ENCODE data around the gene PPARA.
"Not testable (repeated sequence)": the region's sequence is repeated elsewhere in the genome, so short reads cannot be mapped to it uniquely, and the experiment has no call there.

PPARA gene

DNA sequence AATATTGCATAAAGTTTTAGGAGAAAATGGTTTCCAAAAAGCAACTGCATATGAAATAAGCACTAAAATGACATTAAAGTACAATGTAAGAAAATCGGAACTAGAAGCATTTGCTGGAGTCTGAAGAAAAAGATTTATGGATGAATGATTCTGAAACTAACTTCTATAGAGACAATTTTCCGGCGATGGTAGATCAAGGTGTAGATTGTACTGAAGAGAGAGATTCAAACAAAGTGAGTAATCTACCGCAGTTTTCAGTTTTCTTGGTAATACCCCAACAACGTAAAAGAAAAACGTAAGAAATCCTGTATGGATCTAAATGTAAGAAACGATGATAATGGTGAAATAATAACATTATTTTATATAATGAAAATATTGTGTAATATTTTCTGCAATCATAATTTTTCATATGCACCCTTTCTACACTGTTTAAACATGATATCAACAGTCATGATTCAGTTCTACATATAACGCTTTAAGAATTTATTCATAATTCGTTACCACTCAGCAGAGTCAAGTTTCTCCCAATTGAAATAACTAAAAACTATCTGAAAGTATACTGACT is 101.6 kb downstream of the PPARA start:
- no peak for DNase-seq
- Histone ChIP-seq H3K4me1 (ENCODE audit: control insufficient read depth, insufficient read depth, low read length, poor library complexity, severe bottlenecking) (peaks cover 10% of the 10 kb centered on the region), H3K9me3 (ENCODE audit: control insufficient read depth, low read length) (no peaks in the 10 kb centered on the region), H3K36me3 (ENCODE audit: control insufficient read depth, insufficient read depth, low read length) (no peaks in the 10 kb centered on the region), H3K27ac (ENCODE audit: insufficient read depth, low read length, poor library complexity, severe bottlenecking) (no peak overlapping the region), H3K4me3 (ENCODE audit: insufficient read depth, low read depth, low read length, poor library complexity, severe bottlenecking) (no peak overlapping the region), H3K27me3 (replicated peaks; ENCODE audit: control insufficient read depth, insufficient read depth, low read length, poor library complexity, severe bottlenecking) (no peaks in the 10 kb centered on the region)

DNA sequence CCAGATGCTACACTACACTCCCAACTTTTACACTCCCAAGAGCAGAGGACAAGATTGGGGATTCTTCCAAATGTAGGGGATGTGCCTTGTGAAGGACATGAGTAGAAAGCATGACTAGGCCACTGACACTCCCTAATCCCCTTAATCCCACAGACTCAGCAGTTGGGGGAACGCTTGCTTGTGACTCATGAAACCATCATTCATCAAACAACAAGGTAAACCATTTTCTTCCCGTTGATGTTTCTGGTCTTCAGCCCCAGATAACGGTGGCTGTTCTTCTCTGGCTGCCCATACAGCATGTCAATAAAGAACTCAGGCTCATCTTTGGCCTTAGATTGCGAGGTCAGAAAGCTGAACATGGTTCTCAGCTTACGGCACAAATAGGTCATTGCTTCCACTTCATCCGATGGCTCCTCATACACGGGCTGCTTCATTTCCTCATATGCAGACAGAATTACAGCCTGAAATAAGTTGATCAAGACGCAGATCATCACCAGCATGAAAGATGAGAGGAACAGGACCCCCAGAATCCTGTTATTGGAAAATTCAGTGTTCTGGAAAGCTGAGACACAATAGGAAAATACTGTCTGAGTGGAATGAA is 106.1 kb downstream of the PPARA start:
- H3K9me3 ChIP-seq (ENCODE audit: control insufficient read depth, low read length) = no peaks in the 10 kb centered on the region
- H3K36me3 ChIP-seq (ENCODE audit: control insufficient read depth, insufficient read depth, low read length) = no peaks in the 10 kb centered on the region
- no peak for DNase-seq
- no peaks in the 10 kb centered on the region for H3K27me3 ChIP-seq (replicated peaks; ENCODE audit: control insufficient read depth, insufficient read depth, low read length, poor library complexity, severe bottlenecking)
- no peak overlapping the region for H3K27ac ChIP-seq (ENCODE audit: insufficient read depth, low read length, poor library complexity, severe bottlenecking)
- no peak overlapping the region for H3K4me3 ChIP-seq (ENCODE audit: insufficient read depth, low read depth, low read length, poor library complexity, severe bottlenecking)
- H3K4me1 ChIP-seq (ENCODE audit: control insufficient read depth, insufficient read depth, low read length, poor library complexity, severe bottlenecking) = no peaks in the 10 kb centered on the region

DNA sequence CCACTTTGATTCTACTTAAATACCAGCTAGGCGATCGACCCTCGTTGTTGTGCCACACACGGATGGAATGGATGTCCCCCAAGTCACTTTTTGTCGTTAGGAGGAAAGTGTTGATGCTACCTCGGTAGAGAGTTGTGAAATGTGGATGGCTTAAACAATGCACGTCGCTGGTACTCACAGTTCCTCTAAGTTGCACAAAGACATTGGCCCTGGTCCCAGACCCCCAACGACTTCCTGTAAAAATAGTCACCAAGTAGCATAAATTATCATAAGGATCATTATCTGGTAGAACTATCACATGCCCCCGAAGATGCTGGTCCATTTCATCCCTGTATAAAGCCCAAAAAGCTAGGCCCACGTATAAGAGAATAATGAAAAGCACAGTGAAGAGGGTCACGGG is 109.0 kb downstream of the PPARA start:
- Histone ChIP-seq H3K27me3 (replicated peaks; ENCODE audit: control insufficient read depth, insufficient read depth, low read length, poor library complexity, severe bottlenecking) (peaks cover 9% of the 10 kb centered on the region), H3K4me1 (ENCODE audit: control insufficient read depth, insufficient read depth, low read length, poor library complexity, severe bottlenecking) (no peaks in the 10 kb centered on the region), H3K9me3 (ENCODE audit: control insufficient read depth, low read length) (no peaks in the 10 kb centered on the region), H3K36me3 (ENCODE audit: control insufficient read depth, insufficient read depth, low read length) (no peaks in the 10 kb centered on the region), H3K27ac (ENCODE audit: insufficient read depth, low read length, poor library complexity, severe bottlenecking) (no peak overlapping the region), H3K4me3 (ENCODE audit: insufficient read depth, low read depth, low read length, poor library complexity, severe bottlenecking) (no peak overlapping the region)
- DNase-seq = no peak

DNA sequence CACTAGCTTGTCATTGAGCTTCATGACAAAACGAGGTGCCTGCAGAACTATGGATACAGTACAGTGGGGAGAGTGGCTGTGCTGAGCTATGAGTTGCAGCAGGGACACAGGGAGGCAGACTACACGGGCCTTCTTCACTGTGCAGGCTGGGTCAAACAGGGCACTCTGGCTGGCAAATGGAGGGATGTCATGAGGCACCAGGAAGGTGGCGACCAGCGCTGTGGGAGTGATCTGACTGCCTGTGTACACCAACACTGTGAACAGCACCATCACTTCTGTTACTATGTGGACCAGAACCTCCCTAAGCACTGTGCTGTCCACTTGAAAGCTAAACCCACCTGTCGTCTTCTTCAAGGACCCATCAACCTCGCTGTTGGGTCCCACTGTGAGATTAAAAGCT is 109.7 kb downstream of the PPARA start:
- Histone ChIP-seq H3K9me3 (ENCODE audit: control insufficient read depth, low read length) (no peaks in the 10 kb centered on the region), H3K27ac (ENCODE audit: insufficient read depth, low read length, poor library complexity, severe bottlenecking) (no peak overlapping the region)

DNA sequence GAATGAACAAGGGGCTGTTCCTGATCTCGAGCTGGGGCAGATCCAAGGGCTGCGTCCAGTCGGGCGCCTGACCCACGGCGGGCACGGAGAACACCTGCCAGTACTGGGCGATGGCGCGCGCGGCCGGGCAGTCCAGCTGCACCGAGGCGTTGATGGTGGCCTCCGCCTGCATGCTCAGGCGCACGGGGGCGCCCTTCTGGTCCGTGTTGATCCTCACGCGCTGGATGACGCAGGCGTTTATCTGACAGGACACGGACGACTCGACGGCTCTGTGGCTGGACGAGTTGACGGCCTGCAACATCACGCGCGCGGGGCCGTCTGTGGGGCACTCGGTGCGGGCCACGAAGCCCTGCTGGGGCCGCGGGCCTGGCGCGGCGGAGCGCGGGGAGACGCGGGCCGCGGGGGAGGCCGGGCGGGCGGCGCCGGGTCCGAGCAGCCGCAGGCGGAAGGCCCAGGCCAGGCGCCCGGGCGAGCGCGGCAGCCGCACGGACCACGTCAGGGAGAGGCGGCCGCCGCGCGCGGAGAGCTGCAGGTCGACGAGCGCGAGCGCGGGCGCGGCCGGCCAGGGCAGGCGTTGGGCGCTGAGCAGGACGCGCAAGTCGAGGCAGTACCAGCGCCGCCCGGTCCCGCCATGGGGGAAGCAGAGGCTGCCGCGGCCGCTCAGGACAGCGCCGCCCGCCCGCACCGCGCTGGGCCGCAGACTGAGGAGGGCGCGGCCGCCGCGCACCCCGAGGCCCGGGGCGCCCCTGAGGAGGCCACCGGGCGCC is 112.3 kb downstream of the PPARA start:
- H3K36me3 ChIP-seq (ENCODE audit: control insufficient read depth, insufficient read depth, low read length) = no peaks in the 10 kb centered on the region
- DNase-seq = no peak
- no peak overlapping the region for H3K4me3 ChIP-seq (ENCODE audit: insufficient read depth, low read depth, low read length, poor library complexity, severe bottlenecking)
- H3K9me3 ChIP-seq (ENCODE audit: control insufficient read depth, low read length) = no peaks in the 10 kb centered on the region
- H3K4me1 ChIP-seq (ENCODE audit: control insufficient read depth, insufficient read depth, low read length, poor library complexity, severe bottlenecking) = peaks cover 4% of the 10 kb centered on the region
- no peak overlapping the region for H3K27ac ChIP-seq (ENCODE audit: insufficient read depth, low read length, poor library complexity, severe bottlenecking)
- peaks cover 9% of the 10 kb centered on the region for H3K27me3 ChIP-seq (replicated peaks; ENCODE audit: control insufficient read depth, insufficient read depth, low read length, poor library complexity, severe bottlenecking)

More for the DNA sequence above, 109.7 kb downstream of the PPARA start:
- DNase-seq = no peak
- no peaks in the 10 kb centered on the region for H3K4me1 ChIP-seq (ENCODE audit: control insufficient read depth, insufficient read depth, low read length, poor library complexity, severe bottlenecking)
- no peaks in the 10 kb centered on the region for H3K36me3 ChIP-seq (ENCODE audit: control insufficient read depth, insufficient read depth, low read length)
- H3K4me3 ChIP-seq (ENCODE audit: insufficient read depth, low read depth, low read length, poor library complexity, severe bottlenecking) = no peak overlapping the region
- H3K27me3 ChIP-seq (replicated peaks; ENCODE audit: control insufficient read depth, insufficient read depth, low read length, poor library complexity, severe bottlenecking) = peaks cover 9% of the 10 kb centered on the region

DNA sequence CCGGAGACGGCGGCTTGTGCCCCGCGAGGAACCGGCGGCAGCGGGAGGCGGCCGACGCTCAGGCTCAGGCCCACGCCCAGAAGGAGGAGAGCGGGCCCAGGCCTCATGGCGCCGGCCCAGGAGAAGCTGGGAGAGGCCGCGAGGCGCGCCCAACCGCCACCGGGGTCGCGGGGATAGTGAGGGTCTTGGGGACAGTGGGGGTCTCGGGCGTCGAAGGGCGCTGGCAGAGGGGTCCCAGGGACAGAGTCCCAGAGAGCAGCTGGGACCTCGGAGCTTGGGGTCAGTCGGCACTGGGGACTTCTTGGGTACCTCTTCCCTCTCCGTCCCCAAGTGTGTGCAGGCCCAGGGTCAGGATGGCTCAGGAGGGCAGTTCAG is 112.9 kb downstream of the PPARA start, which contains the start of gene PKDREJ:
PKDREJ (minus strand) TSS at position 128 of the 375 bp plus-strand sequence; CDS start at position 107, 21 bp downstream.
- no peaks in the 10 kb centered on the region for H3K9me3 ChIP-seq (ENCODE audit: control insufficient read depth, low read length)
- H3K36me3 ChIP-seq (ENCODE audit: control insufficient read depth, insufficient read depth, low read length) = no peaks in the 10 kb centered on the region
- H3K4me1 ChIP-seq (ENCODE audit: control insufficient read depth, insufficient read depth, low read length, poor library complexity, severe bottlenecking) = peaks cover 7% of the 10 kb centered on the region
- no peak for DNase-seq
- no peak within 1 kb of the TSS for H3K4me3 ChIP-seq (ENCODE audit: insufficient read depth, low read depth, low read length, poor library complexity, severe bottlenecking)
- H3K27ac ChIP-seq (ENCODE audit: insufficient read depth, low read length, poor library complexity, severe bottlenecking) = no peak within 1 kb of the TSS
- H3K27me3 ChIP-seq (replicated peaks; ENCODE audit: control insufficient read depth, insufficient read depth, low read length, poor library complexity, severe bottlenecking) = peaks cover 9% of the 10 kb centered on the region

DNA sequence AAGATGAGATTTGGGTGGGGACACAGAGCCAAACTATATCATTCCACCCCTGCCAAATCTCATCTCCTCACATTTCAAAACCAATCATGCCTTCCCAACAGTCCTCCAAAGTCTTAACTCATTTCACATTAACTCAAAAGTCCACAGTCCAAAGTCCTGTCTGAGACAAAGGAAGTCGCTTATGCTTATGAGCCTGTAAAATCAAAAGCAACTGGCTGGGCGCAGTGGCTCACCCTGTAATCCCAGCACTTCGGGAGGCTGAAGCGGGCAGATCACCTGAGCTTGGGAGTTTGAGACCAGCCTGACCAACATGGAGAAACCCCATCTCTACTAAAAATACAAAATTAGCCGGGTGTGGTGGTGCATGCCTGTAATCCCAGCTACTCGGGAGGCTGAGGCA is 114.2 kb downstream of the PPARA start:
- H3K27ac ChIP-seq (ENCODE audit: insufficient read depth, low read length, poor library complexity, severe bottlenecking); H3K27me3 ChIP-seq (replicated peaks; ENCODE audit: control insufficient read depth, insufficient read depth, low read length, poor library complexity, severe bottlenecking); H3K9me3 ChIP-seq (ENCODE audit: control insufficient read depth, low read length); H3K4me3 ChIP-seq (ENCODE audit: insufficient read depth, low read depth, low read length, poor library complexity, severe bottlenecking); H3K4me1 ChIP-seq (ENCODE audit: control insufficient read depth, insufficient read depth, low read length, poor library complexity, severe bottlenecking); DNase-seq; H3K36me3 ChIP-seq (ENCODE audit: control insufficient read depth, insufficient read depth, low read length): not testable (repeated sequence)

DNA sequence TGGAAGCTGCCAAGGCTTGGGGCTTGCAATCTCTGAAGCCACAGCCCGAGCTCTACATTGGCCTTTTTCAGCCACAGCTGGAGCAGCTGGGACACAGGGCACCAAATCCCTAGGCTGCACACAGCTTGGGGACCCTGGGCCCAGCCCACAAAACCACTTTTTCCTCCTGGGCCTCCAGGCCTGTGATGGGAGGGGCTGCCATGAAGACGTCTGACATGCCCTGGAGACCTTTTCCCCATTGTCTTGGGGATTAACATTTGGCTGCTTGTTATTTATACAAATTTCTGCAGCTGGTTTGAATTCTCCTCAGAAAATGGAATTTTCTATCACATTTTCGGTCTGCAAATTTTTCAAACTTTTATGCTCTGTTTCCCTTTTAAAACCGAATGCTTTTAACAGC is 115.3 kb downstream of the PPARA start:
- not testable (repeated sequence) for H3K4me3 ChIP-seq (ENCODE audit: insufficient read depth, low read depth, low read length, poor library complexity, severe bottlenecking); H3K36me3 ChIP-seq (ENCODE audit: control insufficient read depth, insufficient read depth, low read length); H3K27ac ChIP-seq (ENCODE audit: insufficient read depth, low read length, poor library complexity, severe bottlenecking); H3K4me1 ChIP-seq (ENCODE audit: control insufficient read depth, insufficient read depth, low read length, poor library complexity, severe bottlenecking); DNase-seq; H3K9me3 ChIP-seq (ENCODE audit: control insufficient read depth, low read length); H3K27me3 ChIP-seq (replicated peaks; ENCODE audit: control insufficient read depth, insufficient read depth, low read length, poor library complexity, severe bottlenecking)

DNA sequence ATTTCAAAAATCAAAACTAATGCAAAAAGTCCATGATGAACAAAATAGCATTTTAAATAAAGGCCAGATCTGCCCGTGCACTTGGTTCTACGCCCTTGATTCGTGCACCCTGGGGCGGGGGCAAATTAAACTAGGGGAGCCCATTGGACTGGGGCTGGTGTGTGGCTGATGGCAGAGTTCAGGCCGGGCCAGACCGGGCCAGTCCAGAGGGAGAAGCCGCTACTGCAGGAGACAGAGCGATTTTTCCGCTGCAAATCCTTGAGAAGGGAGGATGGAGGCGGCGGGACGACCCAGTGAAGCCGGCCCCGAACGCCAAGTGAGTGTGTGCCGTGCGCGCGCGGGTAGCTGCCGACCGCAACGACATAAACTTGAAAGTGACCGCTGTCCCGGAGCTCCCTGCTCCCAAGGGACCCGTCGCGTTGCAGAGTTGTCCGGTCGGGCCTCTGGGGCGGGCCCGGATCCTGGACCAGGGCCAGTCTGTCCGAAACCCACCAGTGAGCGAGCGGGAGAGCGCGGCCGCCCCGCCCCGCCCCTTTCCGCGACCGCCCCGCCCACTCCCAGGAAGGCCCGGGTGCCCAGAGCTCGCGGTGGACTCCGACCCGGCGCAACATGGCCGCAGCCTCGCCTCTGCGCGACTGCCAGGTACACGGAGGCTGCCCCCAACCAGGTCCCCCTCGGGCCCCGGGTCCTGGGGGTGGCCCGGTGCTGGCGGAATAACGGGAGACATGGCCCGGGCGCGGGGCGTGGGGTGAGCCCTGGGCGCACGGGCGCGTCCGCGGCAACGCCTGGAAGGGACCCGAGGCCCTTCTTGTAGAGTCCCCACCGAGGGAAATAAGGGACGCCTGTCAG is 117.3 kb downstream of the PPARA start, which contains the start of gene TTC38:
TTC38 (plus strand) TSS at position 578 of the 849 bp plus-strand sequence; CDS start at position 610, 32 bp downstream.
- Histone ChIP-seq H3K4me1 (ENCODE audit: control insufficient read depth, insufficient read depth, low read length, poor library complexity, severe bottlenecking) (peaks cover 8% of the 10 kb centered on the region), H3K36me3 (ENCODE audit: control insufficient read depth, insufficient read depth, low read length) (no peaks in the 10 kb centered on the region), H3K27ac (ENCODE audit: insufficient read depth, low read length, poor library complexity, severe bottlenecking) (peak within 1 kb of the TSS; percentile 42), H3K27me3 (replicated peaks; ENCODE audit: control insufficient read depth, insufficient read depth, low read length, poor library complexity, severe bottlenecking) (no peaks in the 10 kb centered on the region), H3K9me3 (ENCODE audit: control insufficient read depth, low read length) (no peaks in the 10 kb centered on the region), H3K4me3 (ENCODE audit: insufficient read depth, low read depth, low read length, poor library complexity, severe bottlenecking) (peak within 1 kb of the TSS; percentile 90)
- DNase-seq = peak; percentile 30 to 43 (median 33)
